MM.1S (cell line): ENCODE results near the gene SOHLH2.

Source experiments
- DNase-seq: peaks from one replicate; pipeline ENCODE4 v3.0.0-alpha.2; 2015
- H2AFZ ChIP-seq: fragments of 300-600 bp; sonication (generic); 2 replicates; pipeline ENCODE4 v1.6.0; 2016; ENCODE audit warnings: antibody characterized with exemption, low read length
- H3F3A ChIP-seq: fragments of 300-600 bp; sonication (generic); 2 replicates; pipeline ENCODE4 v1.6.1; 2016; ENCODE audit warnings: mild to moderate bottlenecking, antibody characterized with exemption, low read length, moderate library complexity, mixed read lengths; ENCODE audit not compliant: insufficient read depth
- H3K27ac ChIP-seq: fragments of 300-600 bp; sonication (generic); 2 replicates; pipeline ENCODE4 v1.5.1; 2016; ENCODE audit warnings: mild to moderate bottlenecking, low read length
- H3K27me3 ChIP-seq: fragments of 300-600 bp; sonication (generic); replicated peaks from 2 replicates; pipeline ENCODE4 v1.6.0; 2016; ENCODE audit warnings: low read length; ENCODE audit not compliant: insufficient read depth
- H3K36me3 ChIP-seq: fragments of 300-600 bp; sonication (generic); replicated peaks from 2 replicates; pipeline ENCODE4 v1.6.1; 2016; ENCODE audit warnings: mild to moderate bottlenecking, low read length, mixed read lengths; ENCODE audit not compliant: insufficient read depth
- H3K4me1 ChIP-seq: fragments of 300-600 bp; sonication (generic); 2 replicates; pipeline ENCODE4 v1.6.1; 2016; ENCODE audit warnings: low read length, mixed read lengths
- H3K4me2 ChIP-seq: fragments of 300-600 bp; sonication (generic); 2 replicates; pipeline ENCODE4 v1.6.0; 2016; ENCODE audit warnings: low read depth, low read length
- H3K4me3 ChIP-seq: fragments of 300-600 bp; sonication (generic); 2 replicates; pipeline ENCODE4 v1.5.1; 2016; ENCODE audit warnings: low read length, mixed read lengths
- H3K79me2 ChIP-seq: fragments of 300-600 bp; sonication (generic); 2 replicates; pipeline ENCODE4 v1.6.1; 2016; ENCODE audit warnings: mixed run types, low read length, mixed read lengths
- H3K9ac ChIP-seq: fragments of 300-600 bp; sonication (generic); 2 replicates; pipeline ENCODE4 v1.6.1; 2016; ENCODE audit warnings: low read length, mixed read lengths
- H3K9me2 ChIP-seq: fragments of 300-600 bp; sonication (generic); replicated peaks from 2 replicates; pipeline ENCODE4 v1.6.1; 2016; ENCODE audit warnings: mild to moderate bottlenecking, low read length, mixed read lengths; ENCODE audit not compliant: insufficient read depth
- H3K9me3 ChIP-seq: fragments of 300-600 bp; sonication (generic); replicated peaks from 2 replicates; pipeline ENCODE4 v1.6.1; 2016; ENCODE audit warnings: mild to moderate bottlenecking, low read length, mixed read lengths; ENCODE audit not compliant: insufficient read depth
- H4K20me1 ChIP-seq: fragments of 300-600 bp; sonication (generic); 2 replicates; pipeline ENCODE4 v1.6.1; 2016; ENCODE audit warnings: mild to moderate bottlenecking, low read length, moderate library complexity, mixed read lengths; ENCODE audit not compliant: insufficient read depth
- EZH2 ChIP-seq: fragments of 300-600 bp; sonication (generic); optimal IDR thresholded peaks from 2 replicates; pipeline ENCODE3; 2017; ENCODE audit warnings: low read depth, mild to moderate bottlenecking, antibody characterized with exemption, low read length, mixed read lengths
- EZH2phosphoT487 ChIP-seq: fragments of 300-600 bp; sonication (generic); IDR thresholded peaks from 2 replicates; pipeline ENCODE4 v1.6.1; 2018; ENCODE audit warnings: antibody characterized with exemption, low read length
- TF ChIP-seq, protein P1 (sequence below): fragments of 300-600 bp; sonication (generic); IDR thresholded peaks from 2 replicates; pipeline ENCODE4 v1.5.1; 2016; ENCODE audit warnings: antibody characterized with exemption, low read length, mixed read lengths

Gene SOHLH2

DNA sequence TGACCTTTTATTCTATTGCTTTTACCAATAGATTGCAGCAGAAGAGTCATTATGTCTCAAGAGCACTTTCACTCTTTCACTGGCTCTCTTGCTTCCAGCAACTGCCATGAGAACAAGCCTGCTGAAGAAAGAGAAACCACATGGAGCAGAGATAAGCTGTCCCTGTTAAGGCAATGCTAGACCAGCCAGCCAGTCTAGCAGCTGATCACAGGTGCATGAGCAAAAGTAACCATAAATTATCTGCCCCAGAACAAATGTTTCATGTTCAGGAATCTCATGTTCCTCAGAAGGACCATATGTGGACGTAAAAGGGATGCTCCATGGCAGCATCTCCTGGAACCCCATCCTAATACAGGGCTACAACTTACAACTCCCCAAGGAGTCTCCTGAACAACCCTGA, 62.8 kb downstream of the SOHLH2 start:
- no peaks in the 10 kb centered on the region for H3K9me3 ChIP-seq
- H3K4me2 ChIP-seq, result no peak overlapping the region
- no peaks in the 10 kb centered on the region for H3K9me2 ChIP-seq
- H3K36me3 ChIP-seq, result no peaks in the 10 kb centered on the region
- H3F3A ChIP-seq, result no peaks in the 10 kb centered on the region
- H3K79me2 ChIP-seq, result no peaks in the 10 kb centered on the region
- no peak overlapping the region for H2AFZ ChIP-seq
- no peak overlapping the region for H3K9ac ChIP-seq
- no peak overlapping the region for H3K4me3 ChIP-seq
- H3K27me3 ChIP-seq, result no peaks in the 10 kb centered on the region
- no peak overlapping the region for H3K27ac ChIP-seq
- no peaks in the 10 kb centered on the region for H4K20me1 ChIP-seq
- no peak for TF ChIP-seq EZH2phosphoT487
- TF ChIP-seq EZH2, result no peak
- TF ChIP-seq, protein P1, sequence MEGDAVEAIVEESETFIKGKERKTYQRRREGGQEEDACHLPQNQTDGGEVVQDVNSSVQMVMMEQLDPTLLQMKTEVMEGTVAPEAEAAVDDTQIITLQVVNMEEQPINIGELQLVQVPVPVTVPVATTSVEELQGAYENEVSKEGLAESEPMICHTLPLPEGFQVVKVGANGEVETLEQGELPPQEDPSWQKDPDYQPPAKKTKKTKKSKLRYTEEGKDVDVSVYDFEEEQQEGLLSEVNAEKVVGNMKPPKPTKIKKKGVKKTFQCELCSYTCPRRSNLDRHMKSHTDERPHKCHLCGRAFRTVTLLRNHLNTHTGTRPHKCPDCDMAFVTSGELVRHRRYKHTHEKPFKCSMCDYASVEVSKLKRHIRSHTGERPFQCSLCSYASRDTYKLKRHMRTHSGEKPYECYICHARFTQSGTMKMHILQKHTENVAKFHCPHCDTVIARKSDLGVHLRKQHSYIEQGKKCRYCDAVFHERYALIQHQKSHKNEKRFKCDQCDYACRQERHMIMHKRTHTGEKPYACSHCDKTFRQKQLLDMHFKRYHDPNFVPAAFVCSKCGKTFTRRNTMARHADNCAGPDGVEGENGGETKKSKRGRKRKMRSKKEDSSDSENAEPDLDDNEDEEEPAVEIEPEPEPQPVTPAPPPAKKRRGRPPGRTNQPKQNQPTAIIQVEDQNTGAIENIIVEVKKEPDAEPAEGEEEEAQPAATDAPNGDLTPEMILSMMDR, result no peak
- DNase-seq, result no peak
- H3K4me1 ChIP-seq, result no peaks in the 10 kb centered on the region

DNA sequence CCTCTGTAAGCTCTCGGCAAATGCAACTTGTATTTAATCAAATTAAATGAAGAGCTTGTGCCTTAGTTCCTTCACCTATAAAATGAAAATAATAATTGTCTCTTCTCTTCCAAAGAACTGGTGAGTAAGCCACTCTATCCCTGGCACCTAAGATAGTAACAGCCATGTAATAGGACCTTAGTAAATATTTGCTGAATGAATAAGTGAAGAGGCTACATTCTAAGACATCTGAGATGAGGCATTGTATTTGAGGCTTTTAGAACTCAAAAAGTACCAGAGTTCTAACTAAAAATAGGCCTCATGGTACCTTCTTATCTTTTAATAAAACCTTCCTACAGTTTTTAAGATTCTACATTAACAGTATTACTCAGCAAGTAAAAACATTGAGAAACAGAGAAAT, 65.9 kb downstream of the SOHLH2 start:
- no peaks in the 10 kb centered on the region for H3K79me2 ChIP-seq
- no peaks in the 10 kb centered on the region for H3K4me1 ChIP-seq
- no peaks in the 10 kb centered on the region for H3K27me3 ChIP-seq
- no peaks in the 10 kb centered on the region for H3K9me3 ChIP-seq
- no peak overlapping the region for H3K9ac ChIP-seq
- no peak overlapping the region for H3K4me2 ChIP-seq
- TF ChIP-seq EZH2 (no peak), EZH2phosphoT487 (no peak)
- TF ChIP-seq, protein P1, result no peak
- no peak overlapping the region for H2AFZ ChIP-seq
- DNase-seq, result no peak
- H3K27ac ChIP-seq, result no peak overlapping the region
- no peaks in the 10 kb centered on the region for H3K9me2 ChIP-seq
- no peak overlapping the region for H3K4me3 ChIP-seq
- H3F3A ChIP-seq, result no peaks in the 10 kb centered on the region
- no peaks in the 10 kb centered on the region for H4K20me1 ChIP-seq
- no peaks in the 10 kb centered on the region for H3K36me3 ChIP-seq

GRCh38 chr13:36147330-36147729, 67.0 kb downstream of the SOHLH2 start:
- no peaks in the 10 kb centered on the region for H3K4me1 ChIP-seq
- H3K9me3 ChIP-seq, result no peaks in the 10 kb centered on the region
- H3K27me3 ChIP-seq, result no peaks in the 10 kb centered on the region
- H3K9ac ChIP-seq, result no peak overlapping the region
- TF ChIP-seq EZH2phosphoT487 (no peak), EZH2 (no peak)
- TF ChIP-seq, protein P1, result no peak
- H4K20me1 ChIP-seq, result no peaks in the 10 kb centered on the region
- H3K9me2 ChIP-seq, result no peaks in the 10 kb centered on the region
- no peak for DNase-seq
- H3K4me3 ChIP-seq, result no peak overlapping the region
- no peaks in the 10 kb centered on the region for H3K36me3 ChIP-seq
- no peak overlapping the region for H3K4me2 ChIP-seq
- no peak overlapping the region for H2AFZ ChIP-seq
- no peaks in the 10 kb centered on the region for H3K79me2 ChIP-seq
- no peaks in the 10 kb centered on the region for H3F3A ChIP-seq
- H3K27ac ChIP-seq, result no peak overlapping the region
